ENCODE data around the gene DIPK2B.

DNA sequence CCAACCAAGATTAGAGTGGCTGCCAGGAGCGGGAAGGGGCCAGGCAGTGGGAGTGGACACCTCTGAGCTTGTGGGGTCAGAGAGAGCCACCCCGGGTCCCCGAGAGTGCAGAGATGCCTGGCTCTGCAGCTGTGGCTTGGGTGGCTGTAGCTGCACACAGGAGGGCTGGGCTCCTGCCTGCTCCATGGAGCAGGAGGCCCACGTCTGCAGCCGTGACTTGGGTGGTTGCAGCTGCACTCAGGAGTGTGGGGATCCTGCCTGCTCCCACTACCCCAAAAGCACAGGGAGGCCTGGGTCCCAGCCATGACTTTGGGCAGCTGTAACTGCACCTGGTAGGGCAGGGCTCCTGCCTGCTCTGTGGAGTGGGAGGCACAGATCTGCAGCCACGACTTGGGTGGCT lies 28.7 kb upstream of the DIPK2B start:
- TF ChIP-seq, protein P1, sequence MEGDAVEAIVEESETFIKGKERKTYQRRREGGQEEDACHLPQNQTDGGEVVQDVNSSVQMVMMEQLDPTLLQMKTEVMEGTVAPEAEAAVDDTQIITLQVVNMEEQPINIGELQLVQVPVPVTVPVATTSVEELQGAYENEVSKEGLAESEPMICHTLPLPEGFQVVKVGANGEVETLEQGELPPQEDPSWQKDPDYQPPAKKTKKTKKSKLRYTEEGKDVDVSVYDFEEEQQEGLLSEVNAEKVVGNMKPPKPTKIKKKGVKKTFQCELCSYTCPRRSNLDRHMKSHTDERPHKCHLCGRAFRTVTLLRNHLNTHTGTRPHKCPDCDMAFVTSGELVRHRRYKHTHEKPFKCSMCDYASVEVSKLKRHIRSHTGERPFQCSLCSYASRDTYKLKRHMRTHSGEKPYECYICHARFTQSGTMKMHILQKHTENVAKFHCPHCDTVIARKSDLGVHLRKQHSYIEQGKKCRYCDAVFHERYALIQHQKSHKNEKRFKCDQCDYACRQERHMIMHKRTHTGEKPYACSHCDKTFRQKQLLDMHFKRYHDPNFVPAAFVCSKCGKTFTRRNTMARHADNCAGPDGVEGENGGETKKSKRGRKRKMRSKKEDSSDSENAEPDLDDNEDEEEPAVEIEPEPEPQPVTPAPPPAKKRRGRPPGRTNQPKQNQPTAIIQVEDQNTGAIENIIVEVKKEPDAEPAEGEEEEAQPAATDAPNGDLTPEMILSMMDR (IDR thresholded peaks at IDR 0.05): no peak
- TF ChIP-seq EZH2phosphoT487 (IDR thresholded peaks at IDR 0.05) (no peak), EZH2 (IDR thresholded peaks at IDR 0.05) (no peak)

Data from neural progenitor cell (in vitro differentiated cells).